ENCODE measurements around the gene PHLDA2. TPM values are rescaled to one million over a fixed set of nuclear protein-coding genes. Genes with fewer than 3 reads are reported as not detected.

Gene PHLDA2
- total RNA-seq, 1 experiment from 2014 or later: 195 TPM

DNA sequence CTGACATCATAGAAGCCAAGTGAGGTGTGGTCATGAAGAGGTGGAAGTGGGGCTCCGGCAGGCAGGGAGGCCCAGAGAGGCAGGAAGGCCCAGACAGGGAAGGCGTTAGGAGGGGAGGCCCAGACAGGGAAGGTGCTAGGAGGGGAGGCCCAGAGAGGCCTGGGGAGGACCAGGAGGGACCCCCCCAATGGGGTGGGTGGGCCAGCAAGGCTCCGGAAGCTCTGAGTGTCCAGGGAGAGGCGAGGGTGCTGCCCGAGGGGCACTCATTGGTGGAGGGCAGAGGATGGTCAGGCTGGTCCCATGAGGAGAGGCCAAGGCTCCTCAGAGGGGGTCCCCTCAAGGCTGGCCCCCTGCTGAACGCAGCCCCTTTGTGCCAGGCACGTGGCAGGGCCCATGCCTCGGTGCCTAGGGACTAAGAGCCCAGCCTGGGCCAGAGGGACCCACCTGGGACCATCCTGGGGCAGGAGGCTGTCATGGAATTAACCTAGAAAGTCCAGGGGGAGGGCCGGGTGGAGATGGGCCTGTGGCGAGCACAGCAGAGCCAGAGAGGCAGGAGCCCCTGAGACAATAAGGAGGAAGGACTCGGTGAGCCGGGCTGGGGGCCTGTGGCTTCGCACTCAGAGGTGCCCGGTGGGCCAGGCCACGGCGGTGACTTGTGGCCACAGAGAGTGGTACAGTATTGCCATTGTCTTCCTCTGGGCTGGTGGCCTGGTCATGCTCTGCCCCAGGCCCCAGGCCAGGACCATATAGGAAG lies 12.2 kb downstream of the PHLDA2 start:
- TF ChIP-seq TCF7L2 (IDR thresholded peaks at IDR 0.05; ENCODE audit: low read depth, low read length) (no peak), POLR2AphosphoS5 (IDR thresholded peaks at IDR 0.05; ENCODE audit: low read depth, low read length) (no peak), SIN3A (IDR thresholded peaks at IDR 0.05; ENCODE audit: borderline replicate concordance, insufficient read depth, low read depth, low read length) (no peak)
- TF ChIP-seq, protein P1, sequence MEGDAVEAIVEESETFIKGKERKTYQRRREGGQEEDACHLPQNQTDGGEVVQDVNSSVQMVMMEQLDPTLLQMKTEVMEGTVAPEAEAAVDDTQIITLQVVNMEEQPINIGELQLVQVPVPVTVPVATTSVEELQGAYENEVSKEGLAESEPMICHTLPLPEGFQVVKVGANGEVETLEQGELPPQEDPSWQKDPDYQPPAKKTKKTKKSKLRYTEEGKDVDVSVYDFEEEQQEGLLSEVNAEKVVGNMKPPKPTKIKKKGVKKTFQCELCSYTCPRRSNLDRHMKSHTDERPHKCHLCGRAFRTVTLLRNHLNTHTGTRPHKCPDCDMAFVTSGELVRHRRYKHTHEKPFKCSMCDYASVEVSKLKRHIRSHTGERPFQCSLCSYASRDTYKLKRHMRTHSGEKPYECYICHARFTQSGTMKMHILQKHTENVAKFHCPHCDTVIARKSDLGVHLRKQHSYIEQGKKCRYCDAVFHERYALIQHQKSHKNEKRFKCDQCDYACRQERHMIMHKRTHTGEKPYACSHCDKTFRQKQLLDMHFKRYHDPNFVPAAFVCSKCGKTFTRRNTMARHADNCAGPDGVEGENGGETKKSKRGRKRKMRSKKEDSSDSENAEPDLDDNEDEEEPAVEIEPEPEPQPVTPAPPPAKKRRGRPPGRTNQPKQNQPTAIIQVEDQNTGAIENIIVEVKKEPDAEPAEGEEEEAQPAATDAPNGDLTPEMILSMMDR (IDR thresholded peaks at IDR 0.05): no peak
- TF ChIP-seq, protein P2, sequence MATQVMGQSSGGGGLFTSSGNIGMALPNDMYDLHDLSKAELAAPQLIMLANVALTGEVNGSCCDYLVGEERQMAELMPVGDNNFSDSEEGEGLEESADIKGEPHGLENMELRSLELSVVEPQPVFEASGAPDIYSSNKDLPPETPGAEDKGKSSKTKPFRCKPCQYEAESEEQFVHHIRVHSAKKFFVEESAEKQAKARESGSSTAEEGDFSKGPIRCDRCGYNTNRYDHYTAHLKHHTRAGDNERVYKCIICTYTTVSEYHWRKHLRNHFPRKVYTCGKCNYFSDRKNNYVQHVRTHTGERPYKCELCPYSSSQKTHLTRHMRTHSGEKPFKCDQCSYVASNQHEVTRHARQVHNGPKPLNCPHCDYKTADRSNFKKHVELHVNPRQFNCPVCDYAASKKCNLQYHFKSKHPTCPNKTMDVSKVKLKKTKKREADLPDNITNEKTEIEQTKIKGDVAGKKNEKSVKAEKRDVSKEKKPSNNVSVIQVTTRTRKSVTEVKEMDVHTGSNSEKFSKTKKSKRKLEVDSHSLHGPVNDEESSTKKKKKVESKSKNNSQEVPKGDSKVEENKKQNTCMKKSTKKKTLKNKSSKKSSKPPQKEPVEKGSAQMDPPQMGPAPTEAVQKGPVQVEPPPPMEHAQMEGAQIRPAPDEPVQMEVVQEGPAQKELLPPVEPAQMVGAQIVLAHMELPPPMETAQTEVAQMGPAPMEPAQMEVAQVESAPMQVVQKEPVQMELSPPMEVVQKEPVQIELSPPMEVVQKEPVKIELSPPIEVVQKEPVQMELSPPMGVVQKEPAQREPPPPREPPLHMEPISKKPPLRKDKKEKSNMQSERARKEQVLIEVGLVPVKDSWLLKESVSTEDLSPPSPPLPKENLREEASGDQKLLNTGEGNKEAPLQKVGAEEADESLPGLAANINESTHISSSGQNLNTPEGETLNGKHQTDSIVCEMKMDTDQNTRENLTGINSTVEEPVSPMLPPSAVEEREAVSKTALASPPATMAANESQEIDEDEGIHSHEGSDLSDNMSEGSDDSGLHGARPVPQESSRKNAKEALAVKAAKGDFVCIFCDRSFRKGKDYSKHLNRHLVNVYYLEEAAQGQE (IDR thresholded peaks at IDR 0.05; ENCODE audit: insufficient read depth in 1 of 2, low read depth in 2 of 2, low read length in 1 of 2): no peak
- POLR2A ChIA-PET: no interaction called here
- ATAC-seq (no peak), DNase-seq (ENCODE audit: low read depth, low spot score) (no peak)
- H3K4me3 ChIP-seq (ENCODE audit: low read depth in 2 of 2, low read length in 2 of 2): no peak overlapping the region
- CTCF ChIA-PET: no interaction called here
- peaks cover 28% of the 10 kb centered on the region for H3K4me1 ChIP-seq (ENCODE audit: control insufficient read depth, insufficient read depth, low read length)
- intact Hi-C loops (cut with micrococcal nuclease; ENCODE audit: unreplicated experiment): no loop called here
- no peaks in the 10 kb centered on the region for H3K36me3 ChIP-seq (ENCODE audit: control insufficient read depth, insufficient read depth, low read length)
- H3K27ac ChIP-seq (ENCODE audit: low read length): no peak overlapping the region
- H3K27me3 ChIP-seq (ENCODE audit: control insufficient read depth, insufficient read depth, low read length): no peaks in the 10 kb centered on the region
- no TSS peak for BruUV-seq (replicated peaks)
- in situ Hi-C loops (cut with HindIII; ENCODE audit: low pct_unique_long_range_greater_than_20kb, low sequenced_read_pairs): no loop called here
- no peaks in the 10 kb centered on the region for H3K9me3 ChIP-seq (ENCODE audit: control insufficient read depth, insufficient read depth, low read depth, low read length)

DNA sequence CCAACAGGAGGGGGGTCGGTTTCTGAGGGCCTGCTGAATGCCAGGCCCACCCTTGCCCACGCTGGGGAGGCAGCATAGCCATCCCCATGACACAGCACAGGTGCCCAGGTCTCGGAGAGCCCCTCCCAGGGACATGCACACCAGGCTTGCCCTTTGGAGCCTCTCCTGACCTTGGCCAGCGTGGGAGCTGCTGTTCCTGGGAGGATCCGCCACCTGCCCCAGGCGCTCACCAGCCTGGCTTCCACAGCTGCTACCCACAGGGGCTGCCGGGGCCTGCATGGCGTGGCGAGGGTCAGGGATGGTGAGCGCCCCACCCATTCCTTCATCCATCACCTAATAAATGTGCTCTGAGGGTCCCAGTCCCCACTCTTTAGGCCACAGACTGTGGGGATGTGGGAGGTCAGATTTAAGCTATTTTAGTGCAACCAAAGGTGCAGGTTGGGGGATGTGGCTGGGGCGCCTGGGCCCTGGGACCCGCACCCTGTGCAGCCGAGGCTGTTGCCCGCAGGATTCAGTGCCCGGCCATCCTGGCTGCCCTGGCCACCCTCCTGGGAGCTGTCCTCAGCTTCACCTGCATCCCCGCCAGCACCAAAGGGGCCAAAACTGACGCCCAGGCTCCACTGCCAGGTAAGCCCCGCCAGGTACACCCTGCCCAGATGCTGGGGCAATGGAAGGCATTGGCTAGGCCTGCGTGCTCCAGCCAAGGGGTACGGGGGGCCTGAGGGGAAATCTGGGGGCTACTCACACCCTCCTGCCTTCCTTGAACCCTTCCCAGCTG lies 12.9 kb downstream of the PHLDA2 start:
- intact Hi-C loops (cut with micrococcal nuclease; ENCODE audit: unreplicated experiment): no loop called here
- POLR2A ChIA-PET: no interaction called here
- ATAC-seq: no peak
- in situ Hi-C loops (cut with HindIII; ENCODE audit: low pct_unique_long_range_greater_than_20kb, low sequenced_read_pairs): no loop called here
- H3K9me3 ChIP-seq (ENCODE audit: control insufficient read depth, insufficient read depth, low read depth, low read length): no peaks in the 10 kb centered on the region
- CTCF ChIA-PET: no interaction called here
- H3K27ac ChIP-seq (ENCODE audit: low read length): no peak overlapping the region
- BruUV-seq (replicated peaks): no TSS peak
- no peaks in the 10 kb centered on the region for H3K27me3 ChIP-seq (ENCODE audit: control insufficient read depth, insufficient read depth, low read length)
- H3K4me3 ChIP-seq (ENCODE audit: low read depth in 2 of 2, low read length in 2 of 2): no peak overlapping the region
- TF ChIP-seq SIN3A (IDR thresholded peaks at IDR 0.05; ENCODE audit: borderline replicate concordance, insufficient read depth, low read depth, low read length) (no peak), TCF7L2 (IDR thresholded peaks at IDR 0.05; ENCODE audit: low read depth, low read length) (no peak), POLR2AphosphoS5 (IDR thresholded peaks at IDR 0.05; ENCODE audit: low read depth, low read length) (no peak)
- TF ChIP-seq, protein P1 (IDR thresholded peaks at IDR 0.05): no peak
- TF ChIP-seq, protein P2 (IDR thresholded peaks at IDR 0.05; ENCODE audit: insufficient read depth in 1 of 2, low read depth in 2 of 2, low read length in 1 of 2): no peak
- no peak for DNase-seq (ENCODE audit: low read depth, low spot score)
- no peaks in the 10 kb centered on the region for H3K36me3 ChIP-seq (ENCODE audit: control insufficient read depth, insufficient read depth, low read length)
- peaks cover 35% of the 10 kb centered on the region for H3K4me1 ChIP-seq (ENCODE audit: control insufficient read depth, insufficient read depth, low read length)

Data from Panc1 (cell line).